ENCODE data around the gene CDK13.
"Not testable (repeated sequence)": the region's sequence is repeated elsewhere in the genome, so short reads cannot be mapped to it uniquely, and the experiment has no call there.

Gene CDK13

DNA sequence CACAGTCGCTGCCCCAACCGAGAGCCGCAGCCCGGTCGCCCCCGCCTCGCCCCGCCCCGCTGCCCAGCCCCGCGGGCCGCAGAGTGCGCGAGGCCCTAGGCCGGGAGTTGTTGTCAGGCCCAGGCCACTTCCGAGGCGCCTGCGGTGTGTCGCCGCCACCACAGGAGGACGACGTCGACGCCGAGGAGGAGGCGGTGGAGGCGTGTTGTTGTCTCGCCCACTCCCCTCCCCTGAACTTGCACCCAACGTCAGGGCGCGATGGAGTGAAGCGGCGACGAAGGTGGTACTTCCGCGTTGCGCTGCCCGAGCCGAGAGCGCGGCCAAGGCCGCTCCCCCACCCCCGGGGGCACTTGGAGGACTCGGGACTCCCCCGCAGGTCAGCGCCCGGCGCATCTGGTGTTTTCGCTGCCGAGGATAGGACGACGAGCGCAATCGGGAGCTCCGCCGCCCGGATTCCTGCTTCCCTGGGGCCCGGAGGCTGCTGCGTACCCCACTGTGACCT lies at the start of gene CDK13:
Gene CDK13, plus strand, starts transcription at position 286 of the 502 bp plus-strand sequence. CDS start 386 bp downstream, outside the sequence.
- DNase-seq, result peak in 48 of 51 donors; percentile 42 to 94 (median 78)

DNA sequence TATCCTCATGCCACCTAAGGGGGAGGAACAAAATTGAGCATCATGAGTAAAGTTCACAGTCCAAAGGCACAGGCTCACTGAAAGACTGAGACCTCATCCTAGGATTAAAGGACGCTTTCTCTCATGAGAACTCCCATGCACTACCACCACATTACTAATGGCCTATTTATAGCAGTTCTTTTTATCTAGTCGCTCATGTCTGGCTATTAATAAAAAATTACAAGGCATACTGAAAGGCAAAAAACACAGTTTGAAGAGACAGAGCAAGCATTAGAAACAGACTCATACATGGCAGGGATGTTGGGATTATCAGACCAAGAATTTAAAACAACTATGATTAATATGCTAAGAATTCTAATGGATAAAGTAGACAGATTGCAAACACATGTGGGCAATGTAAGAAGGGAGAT lies 46.0 kb upstream of the CDK13 start:
- no peak for DNase-seq

DNA sequence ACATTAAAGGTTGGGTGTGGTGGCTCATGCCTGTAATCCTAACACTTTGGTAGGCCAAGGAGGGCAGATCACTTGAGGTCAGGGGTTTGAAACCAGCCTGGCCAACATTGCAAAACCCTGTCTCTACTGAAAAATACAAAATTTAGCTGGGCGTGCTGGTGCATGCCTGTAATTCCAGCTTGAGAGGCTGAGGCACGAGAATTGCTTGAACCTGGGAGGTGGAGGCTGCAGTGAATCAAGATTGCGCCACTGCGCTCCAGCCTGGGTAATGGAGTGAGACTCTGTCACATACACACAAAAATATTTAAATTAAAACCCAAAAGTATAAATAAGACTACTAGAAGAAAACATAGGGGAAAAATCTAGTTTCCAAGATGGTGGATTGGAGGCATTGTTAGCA lies 41.9 kb upstream of the CDK13 start:
- DNase-seq, result no peak

DNA sequence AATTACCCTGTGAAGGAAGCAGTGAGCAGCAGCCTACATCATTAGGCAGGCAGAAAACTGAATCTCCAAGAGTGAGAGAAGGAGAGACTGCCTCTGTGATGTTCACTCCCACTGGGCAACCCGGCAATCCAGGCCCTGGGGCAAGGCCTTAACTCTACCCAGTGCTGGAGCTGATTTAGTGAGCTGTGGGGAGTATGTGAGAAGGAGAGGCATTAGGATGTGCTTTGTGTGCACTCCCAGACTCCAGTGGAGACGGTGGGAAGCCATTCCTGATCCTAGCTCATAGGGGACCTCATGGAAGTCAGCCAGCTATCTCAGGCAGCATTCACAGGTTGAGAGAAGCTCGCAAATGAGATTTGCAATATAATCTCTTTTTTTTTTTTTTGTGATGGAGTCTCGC lies 41.1 kb upstream of the CDK13 start:
- no peak for DNase-seq

- DNase-seq, result no peak
These were observed 40.5 kb upstream of the CDK13 start for GRCh38 chr7:39909526-39909925.

GRCh38 chr7:39910108-39910869 lies 39.8 kb upstream of the CDK13 start:
- no peak for DNase-seq

DNA sequence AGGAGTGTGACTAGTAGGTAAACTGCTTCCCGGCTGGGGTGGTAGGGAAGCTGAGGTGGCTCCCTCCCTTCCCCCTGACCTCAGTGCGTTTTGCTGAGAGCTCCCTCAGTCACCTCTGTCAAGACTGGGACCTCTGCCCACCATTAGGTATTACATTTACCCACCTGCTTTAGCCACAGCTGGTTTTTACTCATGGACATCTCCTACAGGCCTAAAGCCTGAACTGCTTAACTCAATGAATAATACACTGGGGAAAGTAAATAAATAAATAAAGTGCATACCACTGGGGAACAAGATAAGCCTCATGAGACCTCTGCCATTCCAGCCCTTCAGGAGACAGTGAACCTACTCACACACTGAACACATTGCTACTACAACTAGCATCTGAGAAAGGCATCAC lies 38.9 kb upstream of the CDK13 start:
- DNase-seq, result no peak

DNA sequence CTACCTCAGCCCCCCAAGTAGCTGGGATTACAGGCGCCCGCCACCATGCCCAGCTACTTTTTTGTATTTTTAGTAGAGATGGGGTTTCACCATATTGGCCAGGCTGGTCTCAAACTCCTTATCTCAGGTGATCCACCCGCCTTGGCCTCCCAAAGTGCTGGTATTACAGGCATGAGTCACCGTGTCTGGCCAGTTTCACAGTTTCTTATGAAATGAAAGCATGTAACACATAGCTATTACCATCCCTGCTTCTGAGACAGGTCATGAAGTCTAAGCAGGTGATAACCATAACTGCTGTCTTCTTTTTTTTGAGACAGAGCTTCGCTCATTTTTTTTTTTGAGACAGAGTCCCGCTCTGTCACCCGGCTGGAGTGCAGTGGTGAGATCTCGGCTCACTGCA lies 34.2 kb upstream of the CDK13 start:
- not testable (repeated sequence) for DNase-seq

DNA sequence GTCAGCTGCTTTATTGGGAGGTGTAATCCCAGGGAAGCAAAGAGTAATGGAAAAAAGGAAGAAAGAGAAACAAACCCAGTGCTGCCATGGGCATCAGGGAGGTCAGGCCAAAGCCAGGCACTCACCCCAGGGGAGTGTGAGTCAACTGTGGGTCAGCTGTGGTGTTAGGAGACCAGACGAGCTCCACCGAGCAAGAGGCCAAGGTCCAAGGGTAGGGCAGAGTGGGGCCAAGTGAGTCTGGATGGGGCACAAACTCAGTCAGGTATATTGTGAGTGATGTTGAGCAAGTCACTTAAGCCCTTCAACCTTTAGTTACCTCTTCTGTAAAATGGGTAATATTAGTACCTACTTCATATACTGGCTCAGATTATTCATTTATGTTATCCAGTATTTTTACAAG lies 30.4 kb upstream of the CDK13 start:
- DNase-seq, result no peak

- no peak for DNase-seq
These were observed 28.4 kb upstream of the CDK13 start for GRCh38 chr7:39921506-39922175.

DNA sequence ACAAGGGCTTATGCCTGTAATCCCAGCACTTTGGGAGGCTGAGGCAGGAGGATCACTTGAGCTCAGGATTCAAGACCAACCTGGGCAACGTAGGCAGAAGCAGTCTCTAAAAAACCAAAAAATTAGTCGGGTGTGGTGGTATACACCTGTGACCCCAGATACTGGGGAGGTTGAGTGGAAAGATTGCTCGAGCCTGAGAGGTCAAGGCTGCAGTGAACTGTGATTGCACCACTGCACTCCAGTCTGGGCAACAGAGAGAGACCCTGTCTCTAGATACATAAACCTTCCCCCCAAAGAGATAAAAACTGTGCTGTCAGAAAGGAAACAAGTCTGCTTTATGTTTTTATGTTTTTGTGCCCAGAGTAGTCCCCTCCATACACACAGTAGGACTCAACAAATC lies 27.5 kb upstream of the CDK13 start:
- DNase-seq, result no peak

DNA sequence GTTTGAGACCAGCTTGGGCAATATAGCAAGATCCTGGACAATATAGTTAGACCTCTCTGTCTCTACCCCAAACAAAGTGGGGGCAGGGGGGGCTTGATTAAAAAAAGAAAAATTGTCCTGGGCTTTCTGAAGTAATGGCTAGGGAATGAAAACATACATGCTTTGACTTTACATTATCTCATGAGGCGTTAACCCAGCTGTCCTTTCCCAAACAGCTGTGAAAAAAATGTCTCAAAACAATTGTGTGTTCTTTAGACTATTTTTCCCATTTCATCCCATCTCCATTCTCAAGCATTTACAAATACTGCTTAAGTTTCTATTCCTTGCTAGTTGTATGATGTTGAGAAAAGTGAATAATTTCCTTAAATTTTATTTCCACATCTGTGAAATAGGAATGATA lies 27.0 kb upstream of the CDK13 start:
- no peak for DNase-seq

GRCh38 chr7:39924122-39924521 lies 25.9 kb upstream of the CDK13 start:
- DNase-seq, result no peak

DNA sequence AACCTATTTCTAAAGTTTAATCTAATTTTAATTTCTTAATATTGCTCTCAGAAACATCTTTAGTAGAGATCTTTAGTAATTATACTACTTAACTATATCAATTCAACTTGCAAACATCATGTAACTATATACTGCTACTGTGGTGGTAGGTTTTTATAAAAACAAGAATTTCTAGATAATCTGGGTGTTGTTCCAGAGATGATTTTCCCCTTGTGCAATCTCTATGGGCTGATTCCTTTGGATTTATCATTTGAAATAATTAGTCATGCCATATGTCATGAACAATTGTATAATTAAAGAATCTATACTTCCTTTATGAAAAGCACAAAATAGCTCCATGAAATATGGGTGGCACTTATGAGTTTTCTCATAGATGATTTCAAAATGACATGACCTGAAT lies 23.9 kb upstream of the CDK13 start:
- DNase-seq, result no peak

GRCh38 chr7:39927018-39927417 lies 23.0 kb upstream of the CDK13 start:
- no peak for DNase-seq

GRCh38 chr7:39934132-39934531 lies 15.9 kb upstream of the CDK13 start:
- DNase-seq, result no peak

GRCh38 chr7:39936761-39937160 lies 13.3 kb upstream of the CDK13 start:
- DNase-seq, result no peak

DNA sequence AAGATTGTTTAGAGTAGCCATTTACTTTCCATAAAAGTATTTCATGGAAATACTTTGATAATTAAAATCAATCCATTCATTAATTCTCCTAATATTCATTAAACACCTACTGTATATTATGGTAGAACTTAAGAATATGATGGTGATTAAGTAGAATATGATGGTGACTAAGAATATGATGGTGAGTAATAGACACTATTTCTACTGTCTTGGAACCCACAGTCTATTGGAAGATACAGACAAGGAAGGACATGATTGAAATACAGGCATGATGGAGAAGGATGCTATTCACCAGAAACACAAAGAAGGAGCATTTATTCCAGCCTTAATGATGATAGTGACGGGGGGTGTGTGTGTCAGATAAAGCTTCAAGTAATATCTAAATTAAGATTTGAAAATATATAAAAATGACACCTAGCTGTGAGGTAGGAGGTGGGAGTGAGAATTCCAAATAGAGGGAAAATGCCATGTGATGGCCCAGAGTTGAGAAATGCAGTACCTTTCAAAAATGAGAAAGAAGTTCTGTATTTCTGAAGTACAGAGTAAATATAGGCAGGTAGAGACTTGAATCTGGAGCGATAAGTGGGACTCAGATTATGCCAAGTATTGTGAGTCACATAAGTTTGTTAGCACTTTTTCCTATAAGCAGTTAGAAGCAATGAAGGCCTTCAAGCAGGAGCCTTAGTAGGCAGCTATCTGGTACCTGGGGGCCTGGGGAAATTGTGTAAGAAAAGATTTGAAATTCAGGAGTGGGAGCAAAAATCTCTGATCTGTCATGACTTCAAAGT lies 12.5 kb upstream of the CDK13 start:
- DNase-seq, result no peak

DNA sequence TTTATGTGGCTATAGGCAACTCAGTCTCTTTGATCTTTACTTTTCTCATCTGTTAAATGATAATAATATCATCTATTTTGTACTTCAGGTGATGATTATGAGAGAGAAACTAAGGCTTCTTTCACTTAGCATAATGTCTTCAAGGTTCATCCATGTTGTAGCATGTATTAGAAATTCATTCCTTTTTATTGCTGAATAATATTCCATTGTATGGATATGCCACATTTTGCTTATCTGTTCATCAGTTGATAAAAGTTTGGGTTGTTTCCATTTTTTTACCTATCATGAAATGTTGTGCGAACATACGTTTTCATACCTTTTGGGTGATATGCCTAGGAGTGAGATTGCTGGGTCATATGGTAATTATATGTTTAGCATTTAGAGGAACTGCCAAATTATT lies 7.2 kb upstream of the CDK13 start:
- no peak for DNase-seq

DNA sequence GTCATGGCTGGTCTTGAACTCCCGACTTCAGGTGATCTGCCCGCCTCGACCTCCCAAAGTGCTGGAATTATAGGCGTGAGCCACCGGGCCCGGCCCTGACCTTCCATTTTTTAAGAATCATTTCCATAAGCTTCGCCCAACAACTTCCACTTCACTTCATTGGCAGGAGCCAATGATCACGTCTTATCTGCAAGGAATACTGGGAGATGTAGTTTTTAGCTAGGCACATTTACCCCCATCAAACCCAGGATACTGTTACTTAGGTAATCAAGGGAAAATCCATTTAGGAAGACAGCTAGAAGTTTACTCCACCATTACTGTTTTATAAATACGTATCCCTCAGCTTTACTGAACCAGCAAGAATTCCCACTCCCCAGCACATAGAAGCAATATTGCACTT lies 3.4 kb upstream of the CDK13 start:
- DNase-seq, result no peak

GRCh38 chr7:39948375-39948955 lies 1.6 kb upstream of the CDK13 start:
- DNase-seq, result no peak
